ENCODE results near the gene CAPN12. TPM values are rescaled to one million over a fixed set of nuclear protein-coding genes. Genes with fewer than 3 reads are reported as not detected.

The CAPN12 gene
- total RNA-seq, 1 donor from 2014 or later: 12.4 TPM

DNA sequence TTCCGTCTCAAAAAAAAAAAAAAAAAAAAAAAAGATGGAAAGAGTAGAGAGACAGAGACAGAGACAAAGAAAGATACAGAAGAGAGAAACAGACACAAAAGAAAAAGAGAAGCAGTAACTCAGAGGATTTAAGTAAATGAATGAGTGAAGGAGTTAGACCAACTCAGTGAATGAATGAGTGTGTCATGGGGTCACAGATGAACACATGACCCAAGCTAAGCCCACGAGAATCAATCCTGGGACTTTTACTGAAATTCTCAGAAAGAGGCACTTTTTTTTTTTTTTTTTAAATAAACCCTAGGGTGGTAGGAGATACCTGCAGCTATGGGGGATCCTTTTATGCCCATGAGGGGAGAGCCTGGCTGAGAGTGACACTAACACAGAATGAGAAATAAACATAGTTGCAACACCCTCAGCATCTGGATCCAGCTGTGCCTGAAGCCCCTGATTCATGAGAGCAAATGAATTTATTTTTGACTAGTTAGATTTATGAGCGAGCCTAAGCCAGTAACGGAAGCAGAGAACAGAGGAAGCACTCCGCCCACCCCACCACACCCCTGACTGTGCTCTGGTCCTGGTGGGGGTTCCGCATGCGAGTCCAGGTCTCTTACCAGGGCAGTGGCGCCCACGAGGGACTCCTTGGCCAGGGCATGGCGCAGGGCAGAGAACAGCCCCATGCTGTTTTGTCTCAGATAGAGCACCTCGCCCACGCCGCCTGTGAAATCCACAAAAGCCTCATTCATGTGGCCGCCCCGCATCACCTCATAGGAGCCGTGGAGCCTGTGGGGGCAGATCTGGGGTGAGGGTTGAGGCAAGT is 4.6 kb downstream of the CAPN12 start:
- no peak for TF ChIP-seq CTCF (IDR thresholded peaks at IDR 0.05)
- Mint-ChIP-seq H3K9me3 (no peaks in the 10 kb centered on the region), H3K27ac (no peak overlapping the region), H3K27me3 (no peaks in the 10 kb centered on the region), H3K4me1 (peaks cover 20% of the 10 kb centered on the region), H3K4me3 (no peak overlapping the region), H3K36me3 (ENCODE audit: low read depth) (no peaks in the 10 kb centered on the region)
- ATAC-seq (ENCODE audit: low read depth): no peak
- ChIA-PET CTCF (no interaction called here), POLR2A (interaction anchor here (0.6 to 0.7 kb wide), 5 partner anchors 29 to 1095 kb away, joined by 3 to 9 read pairs (median 6); partner anchors contain the start of gene DYRK1B)
- no peak for DNase-seq
- intact Hi-C loops (cut with micrococcal nuclease): loop anchor here (5.0 to 10.0 kb wide), 3 partner anchors 93 to 195 kb away; partner anchors contain the start of gene ECH1

DNA sequence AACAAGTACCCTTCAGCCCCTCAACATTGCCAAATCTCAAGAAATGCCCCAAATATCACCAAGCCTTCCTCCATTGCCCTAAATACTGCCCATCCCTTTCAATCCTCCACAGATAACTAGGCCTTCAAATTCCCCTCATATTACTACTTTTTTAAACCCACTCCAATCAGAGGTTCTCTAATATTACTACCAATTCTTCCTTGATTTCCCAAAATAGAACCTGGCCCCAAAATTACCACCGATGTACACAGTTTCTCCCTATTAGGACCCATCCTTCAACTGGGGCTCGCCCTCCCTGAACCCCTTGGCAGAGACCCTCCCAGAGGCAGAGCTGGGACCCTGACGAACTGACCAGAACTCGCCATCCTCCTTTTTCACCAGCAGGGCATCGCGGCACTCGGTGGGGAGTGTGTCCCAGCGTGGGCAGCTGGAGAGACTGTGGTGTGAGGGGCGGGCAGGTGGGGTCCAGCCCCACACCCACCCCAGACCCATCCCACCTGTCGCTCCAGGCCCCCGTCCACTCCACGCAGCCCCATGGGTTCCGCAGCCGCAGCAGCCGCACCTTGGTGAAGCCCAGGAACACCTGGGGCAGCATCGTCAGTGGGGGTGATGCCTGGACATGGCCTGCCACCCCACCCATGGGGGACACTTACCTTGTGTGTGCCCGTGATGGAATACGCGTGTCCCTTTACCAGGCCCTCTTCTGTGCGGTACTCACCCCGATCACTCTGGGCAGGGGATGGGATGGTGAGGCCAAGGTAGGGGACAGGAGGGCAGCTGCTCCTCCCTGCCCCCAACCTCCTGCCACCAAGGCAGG is 6.1 kb downstream of the CAPN12 start:
- Mint-ChIP-seq H3K27ac (peak overlapping the region; percentile 50), H3K36me3 (ENCODE audit: low read depth) (no peaks in the 10 kb centered on the region), H3K4me1 (peaks cover 35% of the 10 kb centered on the region), H3K27me3 (no peaks in the 10 kb centered on the region), H3K9me3 (no peaks in the 10 kb centered on the region), H3K4me3 (peak overlapping the region; percentile 66)
- TF ChIP-seq CTCF (IDR thresholded peaks at IDR 0.05): no peak
- no peak for DNase-seq
- intact Hi-C loops (cut with micrococcal nuclease): loop anchor here (2.0 to 10.0 kb wide), 5 partner anchors 31 to 193 kb away; partner anchors contain the start of genes ACTN4 and ECH1
- ChIA-PET CTCF (no interaction called here), POLR2A (interaction anchor here (1.5 kb wide), 1 partner anchor 162 kb away, joined by 3 read pairs; the partner anchor contains the start of genes NFKBIB and SIRT2)
- ATAC-seq (ENCODE audit: low read depth): no peak

DNA sequence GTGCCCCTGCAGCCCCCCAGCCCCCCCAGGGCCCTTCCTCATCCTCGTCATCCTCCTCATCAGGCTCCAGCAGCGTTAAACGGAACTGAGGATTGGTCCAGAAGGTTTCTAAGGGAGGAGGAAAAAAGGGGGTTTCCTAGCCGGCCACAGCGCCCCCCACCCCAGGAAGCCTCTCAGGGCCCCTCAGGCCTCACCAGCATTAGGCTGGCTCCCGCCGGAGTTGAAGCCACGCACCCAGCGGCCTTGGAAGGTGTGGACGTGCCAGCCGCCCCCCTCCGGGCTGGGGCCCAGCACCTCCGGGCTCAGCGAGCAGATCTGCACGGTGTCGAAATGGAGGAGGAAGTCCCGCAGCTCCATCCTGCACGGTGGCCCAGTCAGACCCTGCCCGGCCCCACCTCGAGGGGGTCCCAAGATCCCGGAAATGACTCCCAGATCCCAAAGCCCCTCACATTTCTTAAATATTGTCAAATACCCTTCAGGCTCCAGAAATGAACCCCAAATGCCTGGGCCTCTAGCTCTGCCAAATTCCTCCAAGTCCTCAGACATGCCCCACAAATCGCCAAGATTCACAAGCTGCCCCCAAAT is 6.9 kb downstream of the CAPN12 start:
- no peak for TF ChIP-seq CTCF (IDR thresholded peaks at IDR 0.05)
- no peak for DNase-seq
- Mint-ChIP-seq H3K4me3 (peak overlapping the region; percentile 66), H3K27me3 (no peaks in the 10 kb centered on the region), H3K9me3 (no peaks in the 10 kb centered on the region), H3K4me1 (peaks cover 38% of the 10 kb centered on the region), H3K36me3 (ENCODE audit: low read depth) (peaks cover 1% of the 10 kb centered on the region), H3K27ac (peak overlapping the region; percentile 50)
- intact Hi-C loops (cut with micrococcal nuclease): loop anchor here (2.0 to 10.0 kb wide), 5 partner anchors 31 to 193 kb away; partner anchors contain the start of genes ACTN4 and ECH1
- ChIA-PET POLR2A (interaction anchor here (0.6 to 4.1 kb wide), 7 partner anchors 33 to 708 kb away, joined by 3 to 17 read pairs (median 3); partner anchors contain the start of genes HNRNPL, NFKBIB, SIRT2 and SUPT5H), CTCF (no interaction called here)
- ATAC-seq (ENCODE audit: low read depth): no peak

DNA sequence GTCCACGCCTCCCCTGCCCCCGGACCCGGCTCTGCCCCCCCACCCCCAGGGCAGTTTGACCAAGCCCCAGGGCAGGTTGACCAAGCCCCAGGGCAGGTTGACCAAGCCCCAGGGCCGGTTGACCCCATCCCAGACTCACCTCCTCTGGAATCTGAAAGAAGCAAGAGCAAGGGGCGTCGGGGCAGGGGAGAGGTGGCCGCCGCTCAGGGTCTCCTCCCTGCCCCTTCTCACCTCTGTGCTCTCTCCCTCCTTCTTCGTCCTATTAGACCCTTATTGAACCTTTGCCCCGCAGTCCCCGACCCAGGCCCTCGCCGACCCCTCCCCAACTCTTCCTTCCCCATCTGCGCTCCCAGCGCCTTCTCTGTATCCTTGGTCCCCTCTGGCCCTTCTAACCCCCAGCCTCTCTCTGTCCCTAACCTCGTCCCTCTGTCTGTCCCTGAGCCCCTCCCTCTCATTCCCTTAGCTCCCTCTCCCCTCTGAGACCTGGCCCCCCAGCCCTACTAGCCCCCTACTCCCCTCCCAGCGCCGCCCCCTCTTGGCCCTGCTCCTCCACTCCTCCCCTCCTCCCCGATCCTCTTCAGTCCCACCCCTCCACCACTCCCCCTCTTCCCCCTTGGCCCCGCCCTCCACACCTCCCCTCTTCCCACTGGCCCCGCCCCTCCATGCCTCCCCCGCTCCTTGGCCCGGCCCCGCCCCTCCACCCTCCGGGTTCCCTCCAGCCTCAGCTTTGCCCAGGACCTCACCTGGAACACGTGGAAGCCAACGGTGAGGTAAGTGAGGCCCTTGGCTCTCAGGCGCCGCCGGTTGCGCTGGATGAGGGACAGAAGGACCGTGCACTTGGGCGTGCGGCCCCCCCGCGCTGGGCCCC is 7.6 kb downstream of the CAPN12 start:
- ATAC-seq (ENCODE audit: low read depth) (peak; percentile 60), DNase-seq (peak; percentile 64)
- Mint-ChIP-seq H3K36me3 (ENCODE audit: low read depth) (peaks cover 3% of the 10 kb centered on the region), H3K4me3 (peak overlapping the region; percentile 71), H3K4me1 (peaks cover 38% of the 10 kb centered on the region), H3K9me3 (no peaks in the 10 kb centered on the region), H3K27ac (peak overlapping the region; percentile 12), H3K27me3 (no peaks in the 10 kb centered on the region)
- intact Hi-C loops (cut with micrococcal nuclease): loop anchor here (1.0 to 10.0 kb wide), 6 partner anchors 32 to 362 kb away; partner anchors contain the start of genes ACTN4, ECH1 and PSMD8
- ChIA-PET CTCF (no interaction called here), POLR2A (interaction anchor here (0.6 to 4.1 kb wide), 7 partner anchors 33 to 709 kb away, joined by 3 to 17 read pairs (median 3); partner anchors contain the start of genes HNRNPL, NFKBIB, SIRT2 and SUPT5H)
- no peak for TF ChIP-seq CTCF (IDR thresholded peaks at IDR 0.05)
